Left cardiac atrium (tissue), 4 donors: ENCODE data around the gene HESX1. TPM values are rescaled to one million over a fixed set of nuclear protein-coding genes. Genes with fewer than 3 reads are reported as not detected.

Source experiments
- ATAC-seq, 2 donors: fragments of 200-7000 bp; cut with Tn5 transposase; one replicate each; pipeline ENCODE4 v1.9.1; 2020; ENCODE audit warnings: mild to moderate bottlenecking in 2 of 2, moderate library complexity in 2 of 2
- DNase-seq: peaks from one replicate; pipeline ENCODE4 v3.0.0-alpha.2; 2020
- intact Hi-C, 2 donors: fragments of 100-400 bp; cut with DNase I; formaldehyde crosslinking; loops; one replicate each; pipeline versions ENCODE4 v1.14.1 to v1.15.1; 2022 to 2023
- total RNA-seq, 2 donors: library from RNA; stranded (reverse); fragmentation: NEBNext Ultra II Directional; extraction: Animal tissue kit (Norgen Biotek cat#: 25700); gene quantifications; one replicate each; pipeline ENCODE4 v1.2.1, GENCODE V29; 2021
- donor health status: DM: no; HTN: yes; CAD: no.
- donor health status: DM: no; HTN: yes; CAD: no; lungs with severe emphysema.
- donor health status: DM: yes; HTN: yes; CAD: no.
- donor health status: Dilated cardiomyopathy.

Gene HESX1
- total RNA-seq, 2 donors from 2014 or later = 0.56 TPM; not detected in 1

DNA sequence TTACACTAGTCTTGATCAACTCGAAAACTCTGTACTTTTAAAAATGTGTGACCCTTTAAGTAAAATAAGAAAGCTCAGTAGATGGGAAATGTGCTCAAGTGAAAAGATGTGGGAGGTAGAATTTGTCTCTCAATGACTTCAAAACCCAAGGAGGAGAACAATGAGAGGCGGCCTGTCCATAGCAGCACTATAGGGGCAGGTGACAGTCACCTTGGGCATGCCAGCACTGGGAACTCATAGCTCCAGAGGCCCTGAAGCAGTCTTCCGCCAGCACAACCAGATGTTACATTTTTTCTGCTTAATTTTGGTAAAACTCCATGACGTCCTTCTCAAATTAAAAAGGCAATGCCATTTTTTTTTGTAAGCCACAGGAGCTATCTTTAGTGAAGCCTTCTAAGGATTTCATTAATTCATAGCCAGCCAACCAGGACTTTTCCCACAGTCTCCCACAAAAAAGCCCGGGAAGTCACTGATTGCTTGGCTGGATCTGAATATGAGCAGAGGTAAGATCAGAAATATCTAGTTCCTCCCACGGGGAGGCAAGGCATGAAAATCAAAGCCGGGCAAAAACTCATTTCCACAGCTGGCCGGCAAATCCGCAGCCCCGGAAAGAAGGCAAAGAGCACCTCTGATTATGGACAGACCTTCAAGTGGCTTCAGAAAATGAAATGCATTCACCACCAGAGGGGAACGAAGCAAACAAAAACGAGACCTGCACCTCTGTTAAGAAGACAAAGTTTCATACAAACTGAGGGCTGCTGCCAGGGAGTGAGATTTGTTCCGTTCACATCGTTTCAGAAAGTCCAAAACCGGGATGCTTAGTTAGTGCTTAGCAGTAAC, 45.1 kb downstream of the HESX1 start:
- intact Hi-C loops = no loop called here
- DNase-seq (no peak), ATAC-seq (no peak)

DNA sequence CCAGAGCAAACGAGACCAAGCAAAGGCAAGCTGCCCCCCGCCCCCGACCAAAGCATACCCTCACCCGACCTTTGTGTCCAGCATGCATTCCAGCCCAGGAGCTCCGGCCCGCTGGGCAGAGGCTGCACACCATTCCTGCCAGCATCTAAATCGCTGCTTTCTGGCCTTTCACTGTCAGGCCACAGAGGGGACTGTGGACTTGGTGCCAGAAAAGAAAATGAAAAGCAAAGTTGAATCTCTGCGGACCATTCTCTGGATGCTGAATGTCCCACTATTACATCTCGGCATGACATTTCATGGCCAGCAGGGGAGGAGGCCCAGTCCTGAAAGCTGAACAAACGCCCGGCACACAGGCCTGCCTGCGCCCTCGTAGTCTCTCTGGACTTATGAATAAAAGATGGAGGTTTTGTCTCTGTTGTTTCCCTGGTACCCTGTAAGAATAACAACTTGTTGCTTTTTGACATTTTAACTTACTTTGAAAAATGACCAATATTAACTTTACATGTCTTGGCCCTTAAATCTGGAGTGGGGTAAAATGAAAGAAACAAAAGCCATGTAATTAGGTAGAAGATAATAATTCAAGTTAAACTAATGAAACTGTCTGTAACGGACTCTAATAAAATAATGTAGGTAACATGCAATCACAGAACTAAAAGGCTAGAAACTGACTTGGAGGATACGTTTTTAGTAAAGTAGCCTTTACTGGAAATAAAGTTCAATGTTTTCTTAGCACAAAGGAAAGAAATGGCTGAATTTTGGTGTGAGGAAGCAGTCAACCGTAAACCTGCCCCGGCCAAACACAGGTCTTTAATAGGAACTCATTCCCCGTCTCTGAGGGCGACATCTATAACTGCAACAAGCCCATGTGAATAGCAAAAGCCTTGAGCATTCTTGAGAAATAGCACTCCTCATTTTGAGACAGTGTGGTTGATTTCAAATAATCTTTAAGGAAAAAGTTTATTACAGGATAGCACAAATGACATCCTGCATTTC, 47.3 kb downstream of the HESX1 start:
- DNase-seq = peak; percentile 33
- intact Hi-C loops = no loop called here
- peak; percentile 40 to 76 for ATAC-seq

GRCh38 chr3:57151749-57152148, 48.0 kb downstream of the HESX1 start:
- intact Hi-C loops = no loop called here
- DNase-seq (no peak), ATAC-seq (peak in 1 of 2 donors; percentile 34)

- no peak for DNase-seq
- intact Hi-C loops = no loop called here
- no peak for ATAC-seq
Observed at GRCh38 chr3:57151021-57151449, 48.7 kb downstream of the HESX1 start.

GRCh38 chr3:57150113-57150581, 49.6 kb downstream of the HESX1 start:
- intact Hi-C loops = no loop called here
- DNase-seq (no peak), ATAC-seq (no peak)

Other genes with a start within 250 kb of the HESX1 start
- not detected for gene SPATA12, start 139.3 kb downstream of the HESX1 start, total RNA-seq
- gene IL17RD, start 34.6 kb downstream of the HESX1 start, total RNA-seq = 1 to 10 TPM; 3.9 to 5.9 TPM
- gene APPL1, start 27.8 kb upstream of the HESX1 start, total RNA-seq = 10 to 100 TPM; 33.5 to 38.1 TPM
- gene ASB14, start 92.7 kb upstream of the HESX1 start, total RNA-seq = under 1 TPM in 1 of 2 donors, not detected in 1; 0.41 TPM